Mucosa of gallbladder (tissue), 1 donor: ENCODE results near the gene PSMD1. TPM values are rescaled to one million over a fixed set of nuclear protein-coding genes. Genes with fewer than 3 reads are reported as not detected.
A peak's percentile ranks its signal among the peaks of the same experiment; 100 is the strongest.
"Not testable (repeated sequence)": the region's sequence is repeated elsewhere in the genome, so short reads cannot be mapped to it uniquely, and the experiment has no call there.

ENCODE experiments used
- DNase-seq: peaks from one replicate; pipeline ENCODE4 v3.0.0-alpha.2; 2020; ENCODE audit warnings: low spot score
- total RNA-seq: library from RNA; stranded (reverse); gene quantifications from one replicate; pipeline ENCODE4 v1.2.1, GENCODE V29; 2021
- donor health status: DM: no; HTN: no; CAD: no.

PSMD1 gene
- 55.6 TPM for total RNA-seq

GRCh38 chr2:231056453-231057416 lies at the start of gene PSMD1:
Gene PSMD1, plus strand, starts transcription at chr2:231056867. Its CDS starts 159 bp downstream, at chr2:231057026.
- DNase-seq, result peak; percentile 94

DNA sequence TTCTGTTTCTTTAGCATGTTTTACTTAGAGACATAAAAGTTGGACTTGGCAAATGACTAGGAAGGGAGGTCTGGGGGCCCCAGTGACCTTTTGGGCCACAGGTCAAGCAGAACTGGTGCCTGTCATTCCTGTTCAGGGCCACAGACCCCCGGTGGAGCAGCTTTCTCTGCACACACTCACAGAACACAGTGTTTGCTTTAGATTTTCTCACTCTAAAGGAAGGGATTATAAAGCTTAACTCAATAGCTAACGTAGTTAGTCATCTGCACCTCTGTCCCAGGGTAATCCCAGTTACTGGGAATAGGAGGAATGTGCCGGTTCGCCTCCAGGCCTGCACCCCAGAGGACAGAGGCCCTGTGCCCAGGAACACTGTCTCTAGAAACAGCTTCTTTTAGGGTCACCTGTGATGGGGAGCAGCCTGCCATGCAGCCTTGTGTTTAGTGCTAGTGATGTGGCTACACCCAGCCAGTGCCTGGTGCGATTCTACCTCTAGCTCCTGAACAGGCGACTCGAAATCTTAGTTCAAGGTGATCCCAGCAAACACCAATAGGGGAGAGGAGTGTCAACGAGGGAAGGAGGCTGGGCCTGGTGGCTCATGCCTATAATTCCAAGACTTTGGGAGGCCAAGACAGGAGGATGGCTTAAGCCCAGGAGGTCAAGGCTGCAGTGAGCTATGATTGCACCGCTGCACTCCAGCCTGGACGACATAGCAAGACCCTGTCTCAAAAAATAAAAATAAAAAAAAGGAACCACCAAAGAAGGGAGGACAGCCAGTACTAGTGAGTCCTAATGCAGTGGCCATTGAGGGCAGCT lies 49.2 kb upstream of the PSMD1 start:
- DNase-seq, result no peak

- DNase-seq, result no peak
These were observed 48.5 kb upstream of the PSMD1 start for GRCh38 chr2:231008131-231008530.

GRCh38 chr2:231009236-231009919 lies 47.3 kb upstream of the PSMD1 start:
- DNase-seq, result no peak

DNA sequence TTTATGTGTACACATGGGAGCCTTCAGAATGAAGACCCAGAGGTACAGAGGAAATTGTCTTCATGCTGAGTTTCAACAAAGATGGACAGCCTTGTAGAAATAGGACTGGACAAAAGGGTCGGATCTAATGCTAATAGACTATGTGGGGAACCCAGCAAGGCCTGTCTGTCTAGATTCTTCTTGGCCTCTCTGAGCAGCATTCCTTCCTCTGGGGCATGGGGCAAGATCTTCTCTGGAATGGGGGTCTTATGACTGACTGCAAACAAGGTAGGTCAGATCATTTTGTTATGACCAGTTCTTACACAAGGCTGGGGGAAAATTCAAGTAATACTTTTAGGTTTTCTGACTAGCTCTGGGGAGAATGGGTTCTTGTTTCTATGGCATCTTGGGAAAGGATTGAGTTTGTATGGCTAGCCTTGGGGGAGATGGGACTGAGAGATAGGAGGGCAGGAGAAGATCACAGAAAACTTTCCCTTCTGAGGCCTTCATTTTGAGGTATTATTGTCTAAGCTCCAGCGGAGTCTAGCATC lies 46.4 kb upstream of the PSMD1 start:
- no peak for DNase-seq

DNA sequence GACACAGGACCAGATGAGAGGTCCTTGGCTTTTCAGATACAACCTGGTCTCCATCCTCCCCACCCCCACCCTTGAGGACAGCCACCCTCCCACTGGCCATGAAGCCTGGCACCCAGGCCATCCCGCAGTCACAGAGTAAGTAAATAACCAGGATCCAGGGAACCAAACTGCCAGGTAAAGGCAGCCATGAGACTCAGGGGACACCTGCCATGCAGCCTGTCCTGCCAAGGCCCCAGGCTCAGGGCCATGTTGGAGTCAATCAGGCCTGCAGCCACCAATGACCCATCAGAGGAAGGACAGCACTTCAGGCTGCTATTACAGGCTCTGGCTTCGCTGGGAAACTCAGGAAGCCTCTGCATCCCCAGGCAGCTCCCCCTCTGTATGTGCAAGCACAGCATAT lies 45.1 kb upstream of the PSMD1 start:
- no peak for DNase-seq

- DNase-seq, result no peak
These were observed 44.2 kb upstream of the PSMD1 start for GRCh38 chr2:231012463-231012862.

DNA sequence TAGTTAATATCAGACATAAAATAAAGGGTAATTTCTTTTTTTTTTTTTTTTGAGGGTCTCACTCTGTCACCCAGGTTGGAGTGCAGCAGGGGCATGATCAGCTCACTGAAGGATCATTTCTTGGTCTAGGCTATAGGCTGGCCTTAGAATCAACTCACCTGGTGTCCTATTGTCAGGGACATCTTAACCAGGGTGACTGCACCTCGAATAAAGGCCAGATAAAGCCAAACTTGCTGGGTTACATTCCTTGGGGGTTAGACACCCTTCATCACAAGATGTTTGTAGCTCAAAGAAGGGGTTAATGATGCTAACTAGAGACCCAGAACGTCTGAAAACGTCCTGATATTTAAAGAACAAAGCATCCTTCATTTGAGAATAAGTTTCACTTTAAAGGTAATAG lies 42.8 kb upstream of the PSMD1 start:
- DNase-seq, result no peak

DNA sequence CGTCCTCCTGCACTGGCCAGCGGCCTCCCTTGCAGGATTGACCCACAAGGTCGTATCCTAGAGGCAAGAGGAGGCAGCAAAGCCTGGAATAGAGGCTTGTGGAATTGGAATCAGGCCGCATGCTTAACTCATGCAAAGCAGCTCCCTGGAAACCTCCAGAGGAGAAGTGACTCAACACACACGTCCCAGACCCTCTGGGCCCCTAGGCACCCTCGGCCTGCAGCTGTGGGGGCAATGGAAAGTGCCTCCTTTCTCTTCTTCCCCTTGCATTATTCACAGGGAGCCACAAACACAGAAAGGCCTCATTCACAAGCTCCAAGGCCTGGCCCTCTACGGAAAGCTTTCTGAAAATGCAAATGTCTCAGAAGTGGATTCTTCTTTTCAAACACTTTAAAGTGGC lies 41.2 kb upstream of the PSMD1 start:
- no peak for DNase-seq

DNA sequence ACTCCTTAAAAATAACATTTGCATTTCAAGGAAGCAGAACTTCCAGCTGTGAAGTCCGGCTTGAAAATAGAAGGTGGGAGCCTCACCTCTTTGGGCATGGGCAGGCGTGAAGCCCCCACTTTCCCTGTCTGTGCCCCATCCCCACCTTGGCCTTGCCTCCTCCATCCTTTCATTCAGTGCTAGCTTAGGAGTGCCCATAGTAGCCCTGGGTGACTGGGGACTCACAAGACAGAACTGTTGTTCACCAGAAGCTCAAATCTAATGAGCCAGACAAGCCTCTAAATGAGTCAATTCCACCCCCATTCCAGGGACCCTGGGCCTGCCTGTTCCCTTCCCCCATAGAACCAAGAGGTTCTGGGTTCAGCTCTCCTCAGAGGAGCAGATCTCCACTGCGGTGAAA lies 40.7 kb upstream of the PSMD1 start:
- DNase-seq, result no peak

DNA sequence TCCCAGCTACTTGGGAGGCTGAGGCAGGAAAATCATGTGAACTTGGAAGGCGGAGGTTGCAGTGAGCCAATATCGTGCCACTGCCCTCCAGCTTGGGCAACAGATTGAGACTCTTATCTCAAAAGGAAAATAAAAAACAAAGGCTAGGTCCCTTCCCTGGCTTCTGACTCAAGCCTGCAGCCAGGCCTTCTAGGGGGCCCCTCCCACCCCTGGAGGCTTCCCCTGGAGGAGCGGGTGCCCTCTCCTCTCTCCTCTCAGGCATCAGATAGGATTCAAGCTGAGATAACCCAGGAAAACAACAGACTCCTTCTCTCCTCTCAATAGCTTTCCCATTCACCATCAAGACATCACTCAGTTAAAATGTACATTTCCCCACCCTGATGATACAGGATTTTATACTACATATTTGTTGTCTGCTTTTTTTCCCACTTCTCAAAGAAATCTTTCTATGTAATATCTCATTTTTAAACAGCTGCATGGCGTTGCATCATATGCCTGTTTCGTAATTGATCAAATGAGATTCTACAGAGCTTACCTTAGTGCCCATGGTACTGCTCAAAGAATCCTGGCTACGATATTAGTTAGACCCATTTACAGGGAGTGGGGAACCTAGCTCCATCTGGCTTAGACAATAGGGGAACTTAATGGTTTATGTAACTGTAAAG lies 40.0 kb upstream of the PSMD1 start:
- no peak for DNase-seq

DNA sequence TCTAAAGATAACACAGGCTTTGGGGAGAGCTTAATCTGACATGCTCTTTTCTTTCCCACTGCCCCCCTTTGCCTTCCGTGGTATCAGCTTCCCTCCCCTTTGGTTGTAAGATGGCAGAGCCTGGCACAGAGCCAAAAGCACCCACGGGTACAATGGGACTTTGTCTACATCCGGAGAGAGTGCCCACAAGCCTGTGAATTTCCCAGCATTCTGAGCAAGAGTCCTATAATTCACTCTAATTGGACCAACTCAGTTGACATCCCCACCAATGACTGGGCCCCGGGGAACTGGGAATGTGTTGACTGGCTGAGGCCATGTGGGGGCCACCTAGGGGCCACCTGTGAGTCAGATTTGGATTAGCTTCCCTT lies 39.5 kb upstream of the PSMD1 start:
- no peak for DNase-seq

DNA sequence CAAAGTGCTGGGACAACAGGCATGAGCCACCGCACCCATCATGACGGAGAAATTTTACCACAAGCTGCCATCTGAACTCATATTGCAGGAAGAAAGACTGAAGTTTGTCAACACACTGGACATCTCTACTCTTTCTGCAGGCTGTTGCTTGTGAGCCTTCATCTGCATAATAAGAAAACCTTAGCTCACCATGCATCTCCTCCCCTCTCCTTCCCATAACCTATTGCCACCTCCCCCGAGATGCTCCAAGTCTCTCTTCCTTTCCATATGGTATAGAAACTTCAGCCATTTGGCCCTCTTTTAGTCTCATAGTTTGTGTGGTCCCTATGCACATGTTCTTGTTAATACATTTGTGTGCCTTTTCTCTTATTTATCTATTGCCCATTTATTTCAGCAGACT lies 38.5 kb upstream of the PSMD1 start:
- DNase-seq, result no peak

DNA sequence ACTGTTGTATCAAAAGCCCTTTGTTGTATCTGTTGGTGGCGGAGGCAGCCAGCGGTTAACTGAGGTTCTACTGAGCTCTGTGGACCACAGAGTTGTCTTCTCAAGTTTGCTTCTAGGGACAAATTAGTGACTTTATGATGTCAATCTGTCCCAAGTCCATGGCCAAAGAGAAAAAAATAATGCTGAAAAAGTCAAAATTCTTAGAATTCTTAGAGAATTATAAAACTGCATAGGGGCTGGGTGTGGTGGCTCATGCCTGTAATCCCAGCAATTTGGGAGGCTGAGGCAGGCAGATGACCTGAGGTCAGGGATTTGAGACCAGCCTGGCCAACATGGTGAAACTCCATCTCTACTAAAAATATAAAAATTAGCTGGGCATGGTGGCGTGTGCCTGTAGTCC lies 31.6 kb upstream of the PSMD1 start:
- DNase-seq, result not testable (repeated sequence)

DNA sequence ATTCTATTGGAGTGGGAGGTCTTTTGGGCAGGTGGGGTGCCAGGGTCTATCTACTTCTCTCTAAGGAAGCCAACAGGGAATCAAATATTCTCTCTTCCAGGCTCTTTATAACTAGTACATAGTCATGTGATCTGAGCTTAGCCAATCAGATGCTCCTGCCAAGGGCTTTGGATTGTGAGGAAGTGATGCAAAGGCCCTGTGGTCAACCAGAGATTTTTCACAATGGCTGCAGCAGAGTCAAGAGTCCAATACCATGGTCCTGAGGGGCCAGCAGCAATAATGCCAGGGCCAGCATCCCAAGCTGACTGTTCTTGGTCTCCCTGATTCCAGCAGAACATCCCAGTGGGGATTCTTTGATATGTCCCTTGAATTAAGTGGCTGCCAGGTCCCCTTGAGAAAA lies 27.8 kb upstream of the PSMD1 start:
- no peak for DNase-seq

DNA sequence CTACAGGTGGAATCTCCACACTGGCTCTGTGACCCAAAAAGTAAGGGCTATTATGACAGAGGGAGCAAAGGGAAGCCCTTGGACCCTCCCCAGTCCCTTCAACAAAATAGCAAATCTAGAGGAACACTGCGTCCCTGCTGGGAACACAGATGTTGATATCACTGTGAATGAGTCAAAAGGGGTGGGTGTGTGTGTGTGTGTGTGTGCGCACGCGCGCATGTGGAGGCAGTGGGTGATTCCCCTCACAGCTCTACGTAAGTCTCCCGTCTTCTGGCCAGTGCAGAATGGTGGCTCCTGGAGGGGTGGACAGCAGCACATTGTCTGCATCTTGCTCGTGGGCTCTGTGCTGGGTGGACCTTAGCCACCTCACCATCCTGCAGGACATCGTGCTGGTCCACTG lies 27.1 kb upstream of the PSMD1 start:
- DNase-seq, result no peak

DNA sequence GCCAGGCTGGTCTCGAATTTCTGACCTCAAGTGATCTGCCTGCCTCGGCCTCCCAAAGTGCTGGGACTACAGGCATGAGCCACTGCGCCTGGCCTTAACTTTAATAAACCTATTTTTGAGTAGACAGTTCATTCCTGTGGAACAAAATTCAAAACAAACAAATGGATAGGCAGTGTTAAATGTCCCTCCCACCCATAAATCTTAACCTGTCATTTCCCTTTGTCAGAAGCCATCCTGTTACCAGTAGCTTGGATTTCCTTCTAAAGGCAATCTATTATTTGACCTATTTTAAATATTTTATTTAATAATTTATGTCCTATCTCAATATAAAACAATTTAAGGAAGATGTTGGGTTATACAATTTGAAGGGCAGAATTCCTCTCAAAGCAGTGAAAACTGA lies 25.9 kb upstream of the PSMD1 start:
- DNase-seq, result no peak

- no peak for DNase-seq
These were observed 24.0 kb upstream of the PSMD1 start for GRCh38 chr2:231032575-231033140.

- DNase-seq, result no peak
These were observed 23.2 kb upstream of the PSMD1 start for GRCh38 chr2:231033147-231034132.
